DND-41 (cell line): ENCODE data around the gene RDH12.

Experiments
- ATAC-seq: fragments of 200-7000 bp; cut with Tn5 transposase; 3 replicates; pipeline ENCODE4 v1.9.1; 2021; ENCODE audit warnings: low read depth; ENCODE audit not compliant: insufficient read depth
- DNase-seq: peaks from one replicate; pipeline ENCODE4 v3.0.0-alpha.2; 2020
- H2AFZ ChIP-seq: 2 replicates; pipeline ENCODE4 v1.6.0; 2012; ENCODE audit warnings: low read depth, low read length
- H3K27ac ChIP-seq: 2 replicates; pipeline ENCODE4 v1.5.1; 2012; ENCODE audit warnings: low read length, inconsistent platforms
- H3K27me3 ChIP-seq: fragments of 200-600 bp; sonication (generic); 2 replicates; pipeline ENCODE4 v1.6.0; 2012; ENCODE audit warnings: low read length, mild to moderate bottlenecking, inconsistent platforms; ENCODE audit not compliant: insufficient read depth, poor library complexity
- H3K36me3 ChIP-seq: 2 replicates; pipeline ENCODE4 v1.5.1; 2012; ENCODE audit warnings: low read length, inconsistent platforms; ENCODE audit not compliant: insufficient read depth
- H3K4me1 ChIP-seq: 2 replicates; pipeline ENCODE4 v1.5.1; 2012; ENCODE audit warnings: mild to moderate bottlenecking, low read length; ENCODE audit not compliant: insufficient read depth
- H3K4me2 ChIP-seq: 2 replicates; pipeline ENCODE4 v1.6.0; 2012; ENCODE audit warnings: mild to moderate bottlenecking, moderate library complexity, low read length, inconsistent platforms; ENCODE audit not compliant: insufficient read depth
- H3K4me3 ChIP-seq, 2 experiments: fragments of 200-600 bp in 1 of 2; shearing (Covaris generic) in 1 of 2; 2 replicates each; pipeline ENCODE4 v1.5.1; 2012 to 2016; ENCODE audit warnings: inconsistent platforms in 2 of 2, low read length in 2 of 2, mild to moderate bottlenecking in 2 of 2, low read depth in 1 of 2, moderate library complexity in 1 of 2
- H3K79me2 ChIP-seq: 2 replicates; pipeline ENCODE4 v1.6.0; 2012; ENCODE audit warnings: low read length, inconsistent platforms; ENCODE audit not compliant: insufficient read depth
- H3K9ac ChIP-seq: 2 replicates; pipeline ENCODE4 v1.6.0; 2012; ENCODE audit warnings: low read depth, mild to moderate bottlenecking, inconsistent platforms, low read length, moderate library complexity
- H3K9me3 ChIP-seq: 2 replicates; pipeline ENCODE4 v1.5.1; 2012; ENCODE audit warnings: low read length, moderate library complexity, mild to moderate bottlenecking, inconsistent platforms; ENCODE audit not compliant: insufficient read depth, severe bottlenecking
- H4K20me1 ChIP-seq: 2 replicates; pipeline ENCODE4 v1.6.0; 2012; ENCODE audit warnings: low read length; ENCODE audit not compliant: insufficient read depth
- EZH2 ChIP-seq: IDR thresholded peaks from 3 replicates; pipeline ENCODE4 v1.6.1; 2012; ENCODE audit warnings: borderline replicate concordance, low read depth, mild to moderate bottlenecking, moderate library complexity, low read length, inconsistent platforms; ENCODE audit not compliant: severe bottlenecking
- TF ChIP-seq, protein P1 (sequence below): IDR thresholded peaks from 2 replicates; pipeline ENCODE4 v1.5.1; 2012; ENCODE audit warnings: borderline replicate concordance, low read length, moderate library complexity, mild to moderate bottlenecking; ENCODE audit not compliant: poor library complexity, severe bottlenecking; ENCODE audit errors: extremely low read depth

The RDH12 gene

DNA sequence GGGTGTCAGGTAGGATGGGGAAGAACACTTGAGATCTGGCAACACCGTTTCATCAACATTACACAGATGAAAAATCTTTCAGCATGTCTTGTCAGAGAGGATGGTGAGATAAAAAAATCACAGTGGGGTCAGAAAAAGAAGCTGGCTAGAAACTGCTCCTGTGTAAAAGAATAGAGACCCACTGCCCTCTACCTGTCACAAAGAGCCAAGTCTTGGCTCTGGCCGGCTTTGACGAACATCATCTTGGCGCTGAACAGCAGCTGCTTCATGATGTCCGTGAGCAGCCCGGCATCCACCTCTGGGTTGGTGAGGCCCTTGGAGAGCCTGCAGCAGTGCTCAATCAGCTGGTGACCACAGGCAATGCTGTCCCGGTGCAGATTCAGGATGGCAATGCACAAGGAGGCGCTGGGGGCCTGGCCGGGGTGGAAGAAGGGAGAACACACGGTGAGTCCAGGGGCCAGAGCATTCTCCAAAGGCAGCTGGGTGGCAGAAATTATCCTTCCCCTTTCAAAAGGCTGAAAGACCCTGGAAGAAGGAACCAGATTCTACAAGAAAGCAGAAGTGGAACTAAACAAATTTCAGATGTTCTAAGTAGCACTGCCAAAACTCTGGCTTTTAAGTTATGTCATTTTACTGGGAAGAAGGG is 64.5 kb downstream of the RDH12 start:
- no peak overlapping the region for H3K4me2 ChIP-seq
- no peaks in the 10 kb centered on the region for H3K27me3 ChIP-seq
- H3K79me2 ChIP-seq: no peaks in the 10 kb centered on the region
- no peak overlapping the region for H2AFZ ChIP-seq
- no peaks in the 10 kb centered on the region for H4K20me1 ChIP-seq
- no peaks in the 10 kb centered on the region for H3K4me1 ChIP-seq
- no peaks in the 10 kb centered on the region for H3K9me3 ChIP-seq
- H3K27ac ChIP-seq: no peak overlapping the region
- no peak for DNase-seq
- TF ChIP-seq EZH2: no peak
- TF ChIP-seq, protein P1, sequence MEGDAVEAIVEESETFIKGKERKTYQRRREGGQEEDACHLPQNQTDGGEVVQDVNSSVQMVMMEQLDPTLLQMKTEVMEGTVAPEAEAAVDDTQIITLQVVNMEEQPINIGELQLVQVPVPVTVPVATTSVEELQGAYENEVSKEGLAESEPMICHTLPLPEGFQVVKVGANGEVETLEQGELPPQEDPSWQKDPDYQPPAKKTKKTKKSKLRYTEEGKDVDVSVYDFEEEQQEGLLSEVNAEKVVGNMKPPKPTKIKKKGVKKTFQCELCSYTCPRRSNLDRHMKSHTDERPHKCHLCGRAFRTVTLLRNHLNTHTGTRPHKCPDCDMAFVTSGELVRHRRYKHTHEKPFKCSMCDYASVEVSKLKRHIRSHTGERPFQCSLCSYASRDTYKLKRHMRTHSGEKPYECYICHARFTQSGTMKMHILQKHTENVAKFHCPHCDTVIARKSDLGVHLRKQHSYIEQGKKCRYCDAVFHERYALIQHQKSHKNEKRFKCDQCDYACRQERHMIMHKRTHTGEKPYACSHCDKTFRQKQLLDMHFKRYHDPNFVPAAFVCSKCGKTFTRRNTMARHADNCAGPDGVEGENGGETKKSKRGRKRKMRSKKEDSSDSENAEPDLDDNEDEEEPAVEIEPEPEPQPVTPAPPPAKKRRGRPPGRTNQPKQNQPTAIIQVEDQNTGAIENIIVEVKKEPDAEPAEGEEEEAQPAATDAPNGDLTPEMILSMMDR: no peak
- no peak overlapping the region for H3K9ac ChIP-seq
- H3K4me3 ChIP-seq: no peak overlapping the region
- ATAC-seq: no peak
- H3K36me3 ChIP-seq: peaks cover 72% of the 10 kb centered on the region

DNA sequence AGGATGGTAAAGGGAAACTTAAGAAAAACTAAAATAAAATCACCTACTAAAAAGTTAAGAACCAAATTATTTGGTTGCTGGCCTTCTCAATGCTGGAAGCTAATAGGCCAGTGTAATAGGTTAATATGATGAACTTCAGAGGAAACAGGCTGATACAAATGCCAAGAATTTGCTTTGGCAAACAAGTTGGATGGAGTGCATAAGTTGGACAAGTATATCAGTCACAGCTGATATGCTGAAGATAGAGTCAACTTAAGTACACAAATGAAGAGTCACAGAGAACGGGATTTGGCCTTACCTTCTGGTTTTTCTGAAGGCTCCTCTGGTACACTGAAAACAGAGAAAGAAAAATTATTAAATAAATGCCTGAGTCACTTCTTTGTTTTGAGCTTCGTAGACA is 66.5 kb downstream of the RDH12 start:
- Histone ChIP-seq H3K4me2 (no peak overlapping the region), H3K4me1 (no peaks in the 10 kb centered on the region), H4K20me1 (no peaks in the 10 kb centered on the region), H3K79me2 (no peaks in the 10 kb centered on the region), H3K4me3 (no peak overlapping the region), H3K36me3 (peaks cover 73% of the 10 kb centered on the region), H3K9ac (no peak overlapping the region), H3K27ac (no peak overlapping the region), H3K9me3 (no peaks in the 10 kb centered on the region), H2AFZ (no peak overlapping the region), H3K27me3 (no peaks in the 10 kb centered on the region)
- DNase-seq (no peak), ATAC-seq (no peak)
- TF ChIP-seq, protein P1: no peak
- no peak for TF ChIP-seq EZH2

DNA sequence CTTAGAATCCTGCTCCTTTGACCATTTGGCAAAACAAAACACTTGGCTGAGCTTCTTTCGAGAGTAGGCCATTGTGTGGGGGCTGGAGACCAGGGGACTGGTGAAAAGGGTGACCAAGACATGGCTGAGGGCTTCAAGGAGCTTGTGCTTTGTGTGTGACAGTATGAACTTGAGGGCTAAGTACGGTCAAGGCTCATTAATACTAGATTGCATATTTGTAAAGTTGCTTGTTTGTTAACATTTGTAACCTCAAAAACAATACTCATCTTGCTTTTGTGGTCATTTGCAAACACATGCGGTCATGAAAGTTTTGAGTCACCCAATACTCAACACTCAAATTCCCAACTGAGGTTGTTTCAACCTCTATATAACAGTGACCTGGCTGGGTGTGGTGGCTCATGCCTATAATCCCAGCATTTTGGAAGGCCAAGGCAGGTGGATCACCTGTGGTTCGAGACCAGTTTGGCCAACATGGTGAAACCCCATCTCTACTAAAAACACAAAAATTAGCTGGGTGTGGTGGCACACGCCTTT is 72.2 kb downstream of the RDH12 start:
- ATAC-seq (no peak), DNase-seq (no peak)
- Histone ChIP-seq H3K9ac (no peak overlapping the region), H3K4me3 (no peak overlapping the region), H4K20me1 (no peaks in the 10 kb centered on the region), H3K36me3 (peaks cover 85% of the 10 kb centered on the region), H3K27me3 (no peaks in the 10 kb centered on the region), H3K9me3 (no peaks in the 10 kb centered on the region), H3K4me1 (no peaks in the 10 kb centered on the region), H3K27ac (no peak overlapping the region), H3K79me2 (no peaks in the 10 kb centered on the region), H3K4me2 (no peak overlapping the region), H2AFZ (no peak overlapping the region)
- TF ChIP-seq EZH2: no peak
- TF ChIP-seq, protein P1: no peak
